Measurements from ENCODE around the gene ADH1A. TPM values are rescaled to one million over a fixed set of nuclear protein-coding genes. Genes with fewer than 3 reads are reported as not detected.
"Not testable (repeated sequence)": the region's sequence is repeated elsewhere in the genome, so short reads cannot be mapped to it uniquely, and the experiment has no call there.

ADH1A gene
- polyA plus RNA-seq, 12 donors = 0.49 to 2.5 (median 1.3) TPM; not detected in 2

DNA sequence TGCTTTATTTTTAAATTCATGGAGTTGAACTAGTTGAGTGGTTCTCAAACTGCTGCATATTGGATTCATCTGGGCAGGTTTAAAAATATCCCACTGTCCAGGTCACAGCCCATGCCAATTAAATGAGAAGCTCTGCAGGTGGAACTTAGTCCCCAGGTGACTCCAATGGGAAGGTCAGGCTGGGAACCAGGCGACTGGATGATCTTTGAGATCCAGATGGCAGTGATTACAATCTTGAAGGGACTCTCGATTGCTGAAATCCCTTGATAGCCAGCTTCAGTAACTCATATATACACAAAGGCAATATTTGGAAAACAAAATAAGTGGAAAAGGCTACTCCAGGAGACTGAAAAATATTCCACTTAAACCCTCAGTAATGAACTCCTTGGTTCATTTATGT lies 8.1 kb downstream of the ADH1A start:
- no peak for DNase-seq

GRCh38 chr4:99281261-99281660 lies 9.5 kb downstream of the ADH1A start:
- DNase-seq = no peak

- DNase-seq = peak; percentile 77
Observed at GRCh38 chr4:99276417-99276816, 14.4 kb downstream of the ADH1A start.

DNA sequence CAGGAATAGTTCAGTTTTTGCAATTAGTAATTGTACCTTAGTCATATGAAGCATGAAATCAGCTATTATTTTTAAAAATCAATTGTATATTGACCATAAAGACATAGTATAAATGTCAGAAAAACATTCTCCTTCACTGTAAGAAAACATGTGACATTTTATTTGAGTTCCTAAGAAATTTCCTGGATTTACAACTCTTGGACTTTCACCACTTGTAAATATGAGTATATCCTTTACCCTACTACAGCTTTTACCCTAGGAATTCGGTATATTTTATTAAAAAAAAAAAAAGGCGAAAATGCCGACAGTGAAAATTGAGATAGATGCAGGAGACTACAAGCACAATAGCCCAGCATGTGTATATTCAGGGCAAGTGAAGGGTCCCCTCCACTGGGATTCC lies 14.9 kb downstream of the ADH1A start:
- DNase-seq = no peak

DNA sequence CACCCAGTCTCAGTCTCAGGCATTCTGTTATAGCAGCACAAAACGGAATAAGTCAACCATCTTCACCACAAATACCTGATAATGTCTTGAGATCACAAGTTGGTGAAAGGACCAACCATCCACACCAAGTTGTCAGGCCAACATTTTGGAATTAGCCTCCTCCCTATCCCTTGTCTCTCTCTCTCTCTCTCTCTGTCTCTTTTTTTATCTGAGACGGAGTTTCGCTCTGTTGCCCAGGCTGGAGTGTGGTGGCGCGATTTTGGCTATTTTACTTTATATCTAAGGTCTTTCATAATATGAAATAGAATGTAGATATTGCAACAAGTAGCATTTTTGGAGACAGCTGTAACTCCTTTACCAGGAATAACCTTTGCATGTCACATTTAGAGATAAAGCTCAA lies 15.7 kb downstream of the ADH1A start:
- no peak for DNase-seq

GRCh38 chr4:99273704-99274103 lies 17.1 kb downstream of the ADH1A start:
- no peak for DNase-seq

- no peak for DNase-seq
Observed at GRCh38 chr4:99264927-99265326, 25.9 kb downstream of the ADH1A start.

DNA sequence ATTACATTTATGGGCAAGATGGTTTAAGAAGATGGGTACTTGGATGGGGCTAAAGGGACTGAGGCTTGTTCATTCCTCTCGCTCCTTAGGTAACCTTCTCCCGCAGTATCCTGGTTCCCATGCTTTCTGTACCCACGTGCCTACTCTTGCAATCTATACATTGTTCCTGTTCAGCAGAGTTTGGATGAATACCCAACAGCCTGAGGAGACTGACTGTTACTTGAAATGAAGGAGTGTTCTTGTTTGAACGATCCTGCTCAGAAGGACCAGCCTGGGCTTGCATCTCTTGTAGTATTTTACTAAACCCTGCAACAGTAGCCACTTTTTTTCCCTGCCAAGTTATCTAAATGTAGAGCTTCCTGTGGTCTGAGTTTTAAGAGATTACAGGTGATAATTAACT lies 38.0 kb downstream of the ADH1A start:
- DNase-seq = no peak

DNA sequence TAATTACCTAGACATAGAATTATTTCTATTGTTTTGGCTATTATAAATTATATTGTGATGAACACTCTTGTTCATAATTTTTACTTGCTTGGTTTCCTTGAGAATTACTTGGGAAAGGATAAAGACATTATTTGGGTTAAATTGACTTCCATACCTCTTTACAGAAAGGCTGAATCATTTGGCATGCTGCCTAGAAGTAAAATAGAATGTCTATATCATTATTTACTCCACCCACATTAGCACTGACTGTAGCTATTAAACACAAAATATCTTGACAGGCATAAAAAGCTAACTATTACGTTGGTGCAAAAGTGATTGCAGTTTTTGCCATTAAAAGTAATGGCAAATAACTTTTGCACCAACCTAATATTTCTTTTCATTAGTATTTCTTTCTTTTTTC lies 42.1 kb downstream of the ADH1A start:
- DNase-seq = no peak

DNA sequence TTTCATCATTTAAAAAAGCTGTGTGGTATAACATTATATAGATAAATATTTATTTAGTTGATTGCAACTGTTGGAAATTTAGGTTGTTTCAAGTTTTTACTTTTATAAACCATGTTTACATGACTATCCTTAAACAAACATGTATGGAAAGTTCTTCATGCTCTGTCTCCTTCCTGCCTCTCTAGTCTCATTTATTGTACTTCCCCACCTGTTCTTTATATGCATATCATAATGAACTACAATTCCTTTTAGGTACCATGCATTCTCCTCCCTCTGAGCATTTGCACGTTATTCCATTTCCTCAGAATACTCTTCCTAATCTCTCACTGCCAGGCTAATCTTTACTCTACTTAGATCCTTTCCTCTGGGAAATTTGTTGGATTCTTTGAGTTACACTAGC lies 54.8 kb downstream of the ADH1A start:
- DNase-seq = no peak

- DNase-seq = no peak
Observed at GRCh38 chr4:99234331-99235010, 56.3 kb downstream of the ADH1A start.

DNA sequence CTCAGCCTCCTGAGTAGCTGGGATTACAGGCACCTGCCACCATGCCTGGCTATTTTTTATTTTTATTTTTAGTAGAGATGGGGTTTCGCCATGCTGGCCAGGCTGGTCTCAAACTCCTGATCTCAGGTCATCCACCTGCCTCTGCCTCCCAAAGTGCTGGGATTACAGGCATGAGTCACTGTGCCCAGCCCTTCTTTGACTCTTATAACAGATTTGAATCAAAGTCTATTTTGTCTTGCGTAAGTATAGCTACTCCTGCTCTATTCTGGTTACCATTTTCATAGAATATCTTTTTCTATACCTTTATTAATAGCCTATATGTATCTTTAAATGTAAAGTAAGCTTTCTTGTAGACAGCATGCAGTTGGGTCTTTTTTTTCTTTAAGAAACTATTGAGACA lies 57.4 kb downstream of the ADH1A start:
- not testable (repeated sequence) for DNase-seq

DNA sequence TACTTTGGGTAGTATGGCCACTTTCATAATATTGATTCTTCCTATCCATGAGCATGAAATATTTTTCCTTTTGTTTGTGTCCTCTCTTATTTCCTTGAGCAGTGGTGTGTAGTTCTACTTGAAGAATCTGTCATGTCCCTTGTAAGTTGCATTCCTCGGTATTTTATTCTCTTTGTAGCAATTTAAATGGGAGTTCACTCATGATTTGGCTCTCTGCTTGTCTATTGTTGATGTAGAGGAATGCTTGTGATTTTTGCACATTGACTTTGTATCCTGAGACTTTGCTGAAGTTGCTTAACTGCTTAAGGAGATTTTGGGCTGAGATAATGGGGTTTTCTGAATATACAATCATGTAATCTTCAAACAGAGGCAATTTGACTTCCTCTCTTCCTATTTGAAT lies 62.1 kb downstream of the ADH1A start:
- DNase-seq = not testable (repeated sequence)

DNA sequence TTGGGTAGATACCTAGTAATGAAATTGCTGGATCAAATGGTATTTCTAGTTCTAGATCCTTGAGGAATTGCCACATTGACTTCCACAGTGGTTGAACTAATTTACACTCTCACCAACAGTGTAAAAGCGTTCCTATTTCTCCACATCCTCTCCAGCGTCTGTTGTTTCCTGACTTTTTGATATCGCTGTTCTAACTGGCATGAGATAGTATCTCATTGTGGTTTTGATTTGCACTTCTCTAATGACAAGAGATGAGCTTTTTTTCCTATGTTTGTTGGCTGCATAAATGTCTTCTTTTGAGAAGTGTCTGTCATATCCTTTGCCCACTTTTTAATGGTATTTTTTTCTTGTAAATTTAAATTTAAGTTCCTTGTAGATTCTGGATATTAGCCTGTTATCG lies 63.1 kb downstream of the ADH1A start:
- not testable (repeated sequence) for DNase-seq

Other genes with a start within 250 kb of the ADH1A start
- gene ADH5, start 202.2 kb downstream of the ADH1A start, polyA plus RNA-seq (ENCODE audit: insufficient read length in 12 of 12) = 100 to 1,000 TPM in 9 of 12 donors, 10 to 100 TPM in 2, not detected in 1; 85.8 to 153 (median 108) TPM
- gene ADH4, start 146.7 kb downstream of the ADH1A start, polyA plus RNA-seq (ENCODE audit: insufficient read length in 12 of 12) = under 1 TPM in 2 of 12 donors, not detected in 10; 0.20 to 0.45 TPM
- 1 to 10 TPM in 8 of 12 donors, under 1 TPM in 2, not detected in 2; 0.83 to 3.5 (median 1.9) TPM for gene ADH6, start 71.7 kb downstream of the ADH1A start, polyA plus RNA-seq (ENCODE audit: insufficient read length in 12 of 12)
- 10 to 100 TPM in 6 of 12 donors, 1 to 10 TPM in 5, not detected in 1; 7.6 to 18.8 (median 10.2) TPM for gene ADH1B, start 30.4 kb upstream of the ADH1A start, polyA plus RNA-seq (ENCODE audit: insufficient read length in 12 of 12)
- 10 to 100 TPM in 4 of 12 donors, 1 to 10 TPM in 7, not detected in 1; 5.5 to 18.2 (median 8.8) TPM for gene ADH1C, start 61.8 kb upstream of the ADH1A start, polyA plus RNA-seq (ENCODE audit: insufficient read length in 12 of 12)
- gene ADH7, start 144.4 kb upstream of the ADH1A start, polyA plus RNA-seq (ENCODE audit: insufficient read length in 12 of 12) = under 1 TPM in 2 of 12 donors, not detected in 10; 0.07 to 0.15 TPM
- gene C4orf17, start 220.0 kb upstream of the ADH1A start, polyA plus RNA-seq (ENCODE audit: insufficient read length in 12 of 12) = under 1 TPM in 6 of 12 donors, not detected in 6; 0.07 to 0.15 (median 0.11) TPM